Liver (tissue), 9 donors: ENCODE results near the gene SH2D7. TPM values are rescaled to one million over a fixed set of nuclear protein-coding genes. Genes with fewer than 3 reads are reported as not detected.
A peak's percentile ranks its signal among the peaks of the same experiment; 100 is the strongest.

ENCODE experiments used
- DNase-seq: peaks from one replicate; pipeline ENCODE4 v3.0.0-alpha.2; 2017; ENCODE audit warnings: low spot score
- H3K27ac ChIP-seq, 2 donors: one replicate each; pipeline ENCODE4 v1.7.0; 2013; ENCODE audit warnings: inconsistent platforms in 2 of 2, low read length in 2 of 2, control low read depth in 1 of 2, low read depth in 1 of 2, mild to moderate bottlenecking in 1 of 2
- H3K27me3 ChIP-seq, 4 donors: one replicate each; pipeline versions ENCODE4 v1.6.1 to v1.7.0; 2013; ENCODE audit warnings: low read length in 3 of 4, inconsistent platforms in 1 of 4, mild to moderate bottlenecking in 1 of 4, moderate library complexity in 1 of 4; ENCODE audit not compliant: control insufficient read depth in 4 of 4, insufficient read depth in 4 of 4
- H3K36me3 ChIP-seq, 4 donors: one replicate each; pipeline versions ENCODE4 v1.6.1 to v1.7.0; 2013; ENCODE audit warnings: low read length in 3 of 4, mild to moderate bottlenecking in 3 of 4, low read depth in 1 of 4, moderate library complexity in 1 of 4; ENCODE audit not compliant: control insufficient read depth in 4 of 4, insufficient read depth in 3 of 4
- H3K4me1 ChIP-seq, 4 donors: one replicate each; pipeline versions ENCODE4 v1.6.1 to v1.7.0; 2013; ENCODE audit warnings: low read length in 3 of 4, mild to moderate bottlenecking in 3 of 4, moderate library complexity in 1 of 4; ENCODE audit not compliant: control insufficient read depth in 4 of 4, insufficient read depth in 4 of 4
- H3K4me3 ChIP-seq, 3 donors: one replicate each; pipeline versions ENCODE4 v1.6.1 to v1.7.0; 2013; ENCODE audit warnings: low read length in 3 of 3, control low read depth in 1 of 3, low read depth in 1 of 3, mild to moderate bottlenecking in 1 of 3
- H3K9ac ChIP-seq, 2 donors: one replicate each; pipeline ENCODE4 v1.7.0; 2013; ENCODE audit warnings: low read length in 2 of 2, mild to moderate bottlenecking in 2 of 2, moderate library complexity in 2 of 2, control low read depth in 1 of 2, low read depth in 1 of 2
- H3K9me3 ChIP-seq, 4 donors: one replicate each; pipeline versions ENCODE4 v1.6.1 to v1.7.0; 2013; ENCODE audit warnings: low read length in 3 of 4; ENCODE audit not compliant: control insufficient read depth in 4 of 4
- EGR1 ChIP-seq, 2 donors: IDR thresholded peaks; 2 replicates each; pipeline ENCODE4 v1.6.1; 2016 to 2018; ENCODE audit warnings: antibody characterized with exemption in 2 of 2, low read depth in 2 of 2
- FOXA1 ChIP-seq: IDR thresholded peaks from 2 replicates; pipeline ENCODE4 v1.6.1; 2016; ENCODE audit warnings: antibody characterized with exemption
- FOXA2 ChIP-seq: IDR thresholded peaks from 2 replicates; pipeline ENCODE4 v1.6.1; 2016; ENCODE audit warnings: antibody characterized with exemption
- GABPA ChIP-seq, 2 donors: IDR thresholded peaks in 1 of 2; conservative IDR thresholded peaks in 1 of 2; 2 replicates each; pipeline ENCODE4 v1.6.1; 2016; ENCODE audit warnings: antibody characterized with exemption in 2 of 2, mild to moderate bottlenecking in 1 of 2, moderate library complexity in 1 of 2
- HNF4A ChIP-seq, 2 donors: conservative IDR thresholded peaks; 2 replicates each; pipeline ENCODE4 v1.6.1; 2016; ENCODE audit warnings: antibody characterized with exemption in 2 of 2, mild to moderate bottlenecking in 2 of 2
- HNF4G ChIP-seq: IDR thresholded peaks from 2 replicates; pipeline ENCODE4 v1.6.1; 2016; ENCODE audit warnings: antibody characterized with exemption
- JUND ChIP-seq, 2 donors: IDR thresholded peaks; 2 replicates each; pipeline ENCODE4 v1.6.1; 2016; ENCODE audit warnings: antibody characterized with exemption in 2 of 2
- NR2F2 ChIP-seq: IDR thresholded peaks from 2 replicates; pipeline ENCODE4 v1.6.1; 2016; ENCODE audit warnings: antibody characterized with exemption
- RAD21 ChIP-seq, 2 donors: IDR thresholded peaks; 2 replicates each; pipeline ENCODE4 v1.6.1; 2016; ENCODE audit warnings: antibody characterized with exemption in 2 of 2, mild to moderate bottlenecking in 2 of 2
- RXRA ChIP-seq, 2 donors: IDR thresholded peaks; 2 replicates each; pipeline ENCODE4 v1.6.1; 2017 to 2018; ENCODE audit warnings: antibody characterized with exemption in 2 of 2, mild to moderate bottlenecking in 1 of 2
- SP1 ChIP-seq: IDR thresholded peaks from 2 replicates; pipeline ENCODE4 v1.6.1; 2018; ENCODE audit warnings: antibody characterized with exemption, mild to moderate bottlenecking
- TAF1 ChIP-seq: conservative IDR thresholded peaks from 2 replicates; pipeline ENCODE4 v1.6.1; 2016; ENCODE audit warnings: antibody characterized with exemption, mild to moderate bottlenecking
- YY1 ChIP-seq: IDR thresholded peaks from 2 replicates; pipeline ENCODE4 v1.6.1; 2016; ENCODE audit warnings: antibody characterized with exemption, mild to moderate bottlenecking
- WGBS: extraction: QIAGEN DNeasy Blood & Tissue Kit; methylation state at CpG from one replicate; pipeline ENCODE4 v1.1.7; 2013; 5-methylcytosine and 5-hydroxymethylcytosine counted together
- polyA plus RNA-seq, 2 donors: library from polyadenylated mRNA; stranded (reverse) in 1 of 2; unstranded in 1 of 2; fragments of 200-250 nt in 1 of 2; fragments of >200 nt in 1 of 2; fragmentation: Nextera tagmentation in 1 of 2; extraction: Ambion mirVana in 1 of 2; gene quantifications; one replicate each; pipeline versions ENCODE4 v1.2.1 to v1.2.3, GENCODE V29; 2013 to 2015
- total RNA-seq, 2 donors: library from RNA; depleted of rRNA; stranded (reverse); fragments of >200 nt; gene quantifications; one replicate each; pipeline ENCODE4 v1.2.3, GENCODE V29; 2014
- TF ChIP-seq, protein P1 (sequence below): IDR thresholded peaks from 2 replicates; pipeline ENCODE4 v1.6.1; 2016; ENCODE audit warnings: antibody characterized with exemption
- TF ChIP-seq, protein P2 (sequence below): IDR thresholded peaks from 2 replicates; pipeline ENCODE4 v1.6.1; 2016; ENCODE audit warnings: antibody characterized with exemption, mild to moderate bottlenecking
- TF ChIP-seq, protein P3 (sequence below): IDR thresholded peaks from 2 replicates; pipeline ENCODE4 v1.6.1; 2016; ENCODE audit warnings: antibody characterized with exemption
- TF ChIP-seq, protein P4 (sequence below): IDR thresholded peaks from 2 replicates; pipeline ENCODE4 v1.6.1; 2016; ENCODE audit warnings: antibody characterized with exemption
- TF ChIP-seq, protein P5 (sequence below): fragments of 150-350 bp; IDR thresholded peaks from 2 replicates; pipeline ENCODE4 v1.5.1; 2017; ENCODE audit warnings: improper control_type of control experiment, low read depth, low read length; ENCODE audit not compliant: missing input control
- donor health status: healthy.
- donor health status: healthy.
- donor health status: healthy.
- donor health status: healthy.
- donor health status: healthy.

SH2D7 gene
- total and polyA plus RNA-seq, 4 donors: not detected

DNA sequence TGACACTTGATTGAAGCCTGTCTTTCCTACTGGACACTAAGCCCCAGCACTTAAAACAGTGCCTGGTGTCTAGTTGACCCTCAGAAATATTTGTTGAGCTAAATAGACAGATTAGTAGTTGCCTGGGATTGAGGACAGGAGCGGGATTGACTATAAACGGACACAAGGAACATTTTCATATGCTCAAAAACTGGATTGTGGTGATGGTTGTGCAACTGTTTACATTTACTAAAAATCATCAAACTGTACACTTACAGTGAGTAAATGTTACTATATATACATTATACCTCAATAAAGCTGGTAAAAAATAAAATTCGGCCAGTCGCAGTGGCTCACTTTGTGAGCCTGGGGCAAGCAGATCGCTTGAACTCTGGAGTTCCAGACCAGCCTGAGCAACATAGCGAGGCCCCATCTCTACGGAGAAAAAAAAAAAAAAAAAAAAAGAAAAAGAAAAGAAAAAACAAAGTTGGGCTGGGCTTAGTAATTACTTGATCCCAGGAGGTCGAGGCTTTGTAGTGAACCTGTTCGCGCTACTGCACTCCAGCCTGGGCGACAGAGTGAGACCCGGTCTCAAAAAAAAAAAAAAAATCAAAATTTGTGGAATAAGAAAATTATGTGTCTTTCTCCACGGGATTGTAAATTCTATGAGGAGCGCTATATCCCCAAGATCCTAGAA lies 56.2 kb downstream of the SH2D7 start:
- H3K9ac ChIP-seq: peak overlapping the region; percentile 60 to 64
- no peaks in the 10 kb centered on the region for H3K36me3 ChIP-seq
- no peak overlapping the region for H3K27ac ChIP-seq
- TF ChIP-seq TAF1: peak; percentile 23
- no peak for TF ChIP-seq JUND (IDR thresholded peaks at IDR 0.05)
- WGBS: 15% methylated on average over 14 of the region's 14 CpGs
- H3K4me1 ChIP-seq: peaks cover 4 to 21% (median 8%) of the 10 kb centered on the region in 4 donors
- peak overlapping the region; percentile 70 to 86 (median 81) for H3K4me3 ChIP-seq
- no peaks in the 10 kb centered on the region for H3K27me3 ChIP-seq
- H3K9me3 ChIP-seq: no peaks in the 10 kb centered on the region
- no peak for DNase-seq

DNA sequence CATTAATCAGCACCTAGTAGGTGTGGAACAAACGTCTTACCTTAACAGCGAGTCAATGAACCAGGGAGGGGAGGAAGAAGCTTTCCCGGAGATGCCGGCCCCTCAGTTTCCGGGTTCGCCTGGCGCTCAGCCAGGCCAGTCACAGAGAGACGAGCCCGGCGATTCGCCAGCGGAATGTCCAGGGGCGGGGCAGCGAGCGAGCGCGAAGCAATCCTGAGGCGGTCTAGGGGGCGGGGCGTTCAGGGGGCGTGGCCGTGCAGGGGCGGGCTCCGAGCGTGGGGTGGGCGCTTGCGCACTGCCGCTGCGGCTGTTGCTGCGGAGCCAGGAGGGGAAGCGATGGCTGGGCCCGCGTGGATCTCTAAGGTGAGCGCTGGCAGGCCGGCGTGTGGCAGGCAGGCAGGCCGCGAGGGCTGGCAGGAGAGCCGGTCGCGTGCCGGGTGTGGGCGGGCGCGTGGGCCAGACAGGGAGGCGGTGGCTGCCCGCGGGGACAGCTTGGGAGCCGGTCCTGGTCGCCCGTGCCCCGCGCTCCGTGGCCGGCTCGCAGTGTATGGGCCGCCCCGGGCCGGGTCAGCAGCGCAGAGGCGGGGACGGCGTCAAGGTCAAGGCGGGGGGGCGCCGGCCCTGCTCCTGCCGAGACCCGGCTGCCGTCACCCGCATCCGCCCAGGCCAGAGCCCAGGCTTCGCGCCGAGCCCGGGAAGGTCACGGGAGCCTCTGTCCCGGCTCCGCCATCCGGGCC lies 56.9 kb downstream of the SH2D7 start, which contains the start of gene IDH3A:
TSS of gene IDH3A (plus strand) at position 295 of the 737 bp plus-strand sequence. CDS start at position 337, 42 bp downstream.
- WGBS: under 1% methylated on average over 79 of the region's 79 CpGs

More for the DNA sequence above, 56.9 kb downstream of the SH2D7 start, which contains the start of gene IDH3A:
- Histone ChIP-seq H3K9me3 (no peaks in the 10 kb centered on the region), H3K27ac (peak within 1 kb of the TSS; percentile 77 to 83), H3K4me3 (peak within 1 kb of the TSS; percentile 81 to 92 (median 86)), H3K9ac (peak within 1 kb of the TSS; percentile 80 to 88), H3K4me1 (peaks cover 4 to 21% (median 8%) of the 10 kb centered on the region in 4 donors), H3K36me3 (no peaks in the 10 kb centered on the region), H3K27me3 (no peaks in the 10 kb centered on the region)
- DNase-seq: peak; percentile 100
- TF ChIP-seq SP1 (peak; percentile 73), FOXA1 (peak; percentile 47), YY1 (peak; percentile 84), RXRA (IDR thresholded peaks at IDR 0.05) (peak; percentile 67 to 68), GABPA (IDR thresholded peaks at IDR 0.05 in 1 of 2, conservative IDR thresholded peaks at IDR 0.05 in 1 of 2) (peak in 1 of 2 donors; percentile 76), TAF1 (no peak), HNF4A (conservative IDR thresholded peaks at IDR 0.05) (peak; percentile 44 to 45), JUND (IDR thresholded peaks at IDR 0.05) (peak in 1 of 2 donors; percentile 13), RAD21 (IDR thresholded peaks at IDR 0.05) (peak in 1 of 2 donors; percentile 28), FOXA2 (no peak), HNF4G (no peak), NR2F2 (peak; percentile 26), EGR1 (IDR thresholded peaks at IDR 0.05; ENCODE audit: low read depth in 2 of 2) (peak; percentile 34 to 57)
- TF ChIP-seq, protein P1, sequence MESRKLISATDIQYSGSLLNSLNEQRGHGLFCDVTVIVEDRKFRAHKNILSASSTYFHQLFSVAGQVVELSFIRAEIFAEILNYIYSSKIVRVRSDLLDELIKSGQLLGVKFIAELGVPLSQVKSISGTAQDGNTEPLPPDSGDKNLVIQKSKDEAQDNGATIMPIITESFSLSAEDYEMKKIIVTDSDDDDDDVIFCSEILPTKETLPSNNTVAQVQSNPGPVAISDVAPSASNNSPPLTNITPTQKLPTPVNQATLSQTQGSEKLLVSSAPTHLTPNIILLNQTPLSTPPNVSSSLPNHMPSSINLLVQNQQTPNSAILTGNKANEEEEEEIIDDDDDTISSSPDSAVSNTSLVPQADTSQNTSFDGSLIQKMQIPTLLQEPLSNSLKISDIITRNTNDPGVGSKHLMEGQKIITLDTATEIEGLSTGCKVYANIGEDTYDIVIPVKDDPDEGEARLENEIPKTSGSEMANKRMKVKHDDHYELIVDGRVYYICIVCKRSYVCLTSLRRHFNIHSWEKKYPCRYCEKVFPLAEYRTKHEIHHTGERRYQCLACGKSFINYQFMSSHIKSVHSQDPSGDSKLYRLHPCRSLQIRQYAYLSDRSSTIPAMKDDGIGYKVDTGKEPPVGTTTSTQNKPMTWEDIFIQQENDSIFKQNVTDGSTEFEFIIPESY: peak; percentile 48
- TF ChIP-seq, protein P2, sequence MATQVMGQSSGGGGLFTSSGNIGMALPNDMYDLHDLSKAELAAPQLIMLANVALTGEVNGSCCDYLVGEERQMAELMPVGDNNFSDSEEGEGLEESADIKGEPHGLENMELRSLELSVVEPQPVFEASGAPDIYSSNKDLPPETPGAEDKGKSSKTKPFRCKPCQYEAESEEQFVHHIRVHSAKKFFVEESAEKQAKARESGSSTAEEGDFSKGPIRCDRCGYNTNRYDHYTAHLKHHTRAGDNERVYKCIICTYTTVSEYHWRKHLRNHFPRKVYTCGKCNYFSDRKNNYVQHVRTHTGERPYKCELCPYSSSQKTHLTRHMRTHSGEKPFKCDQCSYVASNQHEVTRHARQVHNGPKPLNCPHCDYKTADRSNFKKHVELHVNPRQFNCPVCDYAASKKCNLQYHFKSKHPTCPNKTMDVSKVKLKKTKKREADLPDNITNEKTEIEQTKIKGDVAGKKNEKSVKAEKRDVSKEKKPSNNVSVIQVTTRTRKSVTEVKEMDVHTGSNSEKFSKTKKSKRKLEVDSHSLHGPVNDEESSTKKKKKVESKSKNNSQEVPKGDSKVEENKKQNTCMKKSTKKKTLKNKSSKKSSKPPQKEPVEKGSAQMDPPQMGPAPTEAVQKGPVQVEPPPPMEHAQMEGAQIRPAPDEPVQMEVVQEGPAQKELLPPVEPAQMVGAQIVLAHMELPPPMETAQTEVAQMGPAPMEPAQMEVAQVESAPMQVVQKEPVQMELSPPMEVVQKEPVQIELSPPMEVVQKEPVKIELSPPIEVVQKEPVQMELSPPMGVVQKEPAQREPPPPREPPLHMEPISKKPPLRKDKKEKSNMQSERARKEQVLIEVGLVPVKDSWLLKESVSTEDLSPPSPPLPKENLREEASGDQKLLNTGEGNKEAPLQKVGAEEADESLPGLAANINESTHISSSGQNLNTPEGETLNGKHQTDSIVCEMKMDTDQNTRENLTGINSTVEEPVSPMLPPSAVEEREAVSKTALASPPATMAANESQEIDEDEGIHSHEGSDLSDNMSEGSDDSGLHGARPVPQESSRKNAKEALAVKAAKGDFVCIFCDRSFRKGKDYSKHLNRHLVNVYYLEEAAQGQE: peak; percentile 38
- TF ChIP-seq, protein P3, sequence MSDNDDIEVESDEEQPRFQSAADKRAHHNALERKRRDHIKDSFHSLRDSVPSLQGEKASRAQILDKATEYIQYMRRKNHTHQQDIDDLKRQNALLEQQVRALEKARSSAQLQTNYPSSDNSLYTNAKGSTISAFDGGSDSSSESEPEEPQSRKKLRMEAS: peak; percentile 71
- TF ChIP-seq, protein P4, sequence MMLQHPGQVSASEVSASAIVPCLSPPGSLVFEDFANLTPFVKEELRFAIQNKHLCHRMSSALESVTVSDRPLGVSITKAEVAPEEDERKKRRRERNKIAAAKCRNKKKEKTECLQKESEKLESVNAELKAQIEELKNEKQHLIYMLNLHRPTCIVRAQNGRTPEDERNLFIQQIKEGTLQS: no peak
- TF ChIP-seq, protein P5, sequence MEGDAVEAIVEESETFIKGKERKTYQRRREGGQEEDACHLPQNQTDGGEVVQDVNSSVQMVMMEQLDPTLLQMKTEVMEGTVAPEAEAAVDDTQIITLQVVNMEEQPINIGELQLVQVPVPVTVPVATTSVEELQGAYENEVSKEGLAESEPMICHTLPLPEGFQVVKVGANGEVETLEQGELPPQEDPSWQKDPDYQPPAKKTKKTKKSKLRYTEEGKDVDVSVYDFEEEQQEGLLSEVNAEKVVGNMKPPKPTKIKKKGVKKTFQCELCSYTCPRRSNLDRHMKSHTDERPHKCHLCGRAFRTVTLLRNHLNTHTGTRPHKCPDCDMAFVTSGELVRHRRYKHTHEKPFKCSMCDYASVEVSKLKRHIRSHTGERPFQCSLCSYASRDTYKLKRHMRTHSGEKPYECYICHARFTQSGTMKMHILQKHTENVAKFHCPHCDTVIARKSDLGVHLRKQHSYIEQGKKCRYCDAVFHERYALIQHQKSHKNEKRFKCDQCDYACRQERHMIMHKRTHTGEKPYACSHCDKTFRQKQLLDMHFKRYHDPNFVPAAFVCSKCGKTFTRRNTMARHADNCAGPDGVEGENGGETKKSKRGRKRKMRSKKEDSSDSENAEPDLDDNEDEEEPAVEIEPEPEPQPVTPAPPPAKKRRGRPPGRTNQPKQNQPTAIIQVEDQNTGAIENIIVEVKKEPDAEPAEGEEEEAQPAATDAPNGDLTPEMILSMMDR: no peak
